Fibroblast of mammary gland (primary cell): Measurements from ENCODE around the gene ABLIM1.

Experiments used
- DNase-seq: peaks from one replicate; pipeline ENCODE4 v3.0.0-alpha.2; 2010; ENCODE audit warnings: low read depth
- H3K4me3 ChIP-seq: 2 replicates; pipeline ENCODE4 v1.5.1; 2011; ENCODE audit warnings: low read depth, mild to moderate bottlenecking, low read length, moderate library complexity; ENCODE audit not compliant: control insufficient read depth
- CTCF ChIP-seq: conservative IDR thresholded peaks from 2 replicates; pipeline ENCODE4 v1.5.1; 2011; ENCODE audit warnings: low read depth, low read length, inconsistent platforms; ENCODE audit not compliant: control insufficient read depth, insufficient read depth

The ABLIM1 gene

DNA sequence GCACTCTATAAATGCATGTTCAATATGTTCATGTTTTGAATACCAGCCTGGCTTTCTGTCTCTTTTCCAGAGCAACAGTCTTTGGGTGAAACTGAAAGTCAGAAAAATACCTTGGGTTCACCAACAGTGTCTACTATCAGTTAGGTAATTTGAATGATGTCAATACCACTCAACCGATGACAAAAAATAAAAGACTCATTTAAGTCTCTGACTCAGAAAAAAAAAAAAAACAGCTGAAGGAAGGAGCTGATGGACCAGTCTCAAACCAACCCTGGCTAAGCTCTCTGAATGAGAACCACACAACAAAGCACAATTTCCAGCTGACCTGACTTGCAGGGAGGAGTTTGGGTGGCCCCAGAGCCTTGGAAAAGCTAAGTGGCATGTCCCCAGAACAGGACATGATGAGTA lies 42.5 kb downstream of the ABLIM1 start:
- TF ChIP-seq CTCF: no peak
- no peak for DNase-seq
- H3K4me3 ChIP-seq: no peak overlapping the region

DNA sequence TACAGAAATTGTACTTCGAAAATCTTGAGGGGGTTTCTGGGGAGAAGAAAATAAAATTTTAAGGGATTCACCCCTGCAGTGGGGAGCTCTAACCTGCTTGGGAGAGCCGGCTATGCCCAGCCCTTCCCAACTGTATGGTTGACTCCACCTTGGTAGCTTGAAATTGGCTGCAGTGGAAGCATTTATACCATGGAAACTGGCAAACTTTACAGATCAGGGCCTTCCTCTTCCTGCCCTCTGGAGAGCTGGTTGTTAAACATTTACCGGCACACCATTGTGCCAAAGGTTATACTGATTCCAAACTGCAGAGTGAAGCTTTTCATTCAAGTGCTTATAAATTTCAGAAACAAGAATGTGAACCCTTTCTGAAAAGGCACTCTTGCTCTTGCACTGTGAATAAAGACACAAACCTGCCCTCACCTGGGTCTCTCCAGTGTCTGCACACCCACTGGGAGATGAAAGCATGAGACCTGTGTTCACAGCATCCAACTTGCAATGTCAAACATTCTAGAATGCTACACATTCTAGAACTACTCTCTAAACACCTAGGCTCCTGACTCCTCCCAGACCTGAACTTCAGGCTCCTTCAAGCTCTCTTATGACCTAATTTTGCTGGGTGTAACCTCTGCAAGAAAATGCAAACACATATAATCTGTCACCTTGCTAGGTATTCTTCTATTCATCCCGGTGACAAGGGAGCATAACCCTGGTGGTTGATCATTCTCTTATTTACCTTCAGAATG lies 44.7 kb downstream of the ABLIM1 start:
- no peak for DNase-seq
- TF ChIP-seq CTCF: no peak
- H3K4me3 ChIP-seq: no peak overlapping the region

GRCh38 chr10:114611617-114612016 lies 46.5 kb downstream of the ABLIM1 start:
- peak; percentile 42 for DNase-seq
- no peak overlapping the region for H3K4me3 ChIP-seq
- TF ChIP-seq CTCF: no peak

DNA sequence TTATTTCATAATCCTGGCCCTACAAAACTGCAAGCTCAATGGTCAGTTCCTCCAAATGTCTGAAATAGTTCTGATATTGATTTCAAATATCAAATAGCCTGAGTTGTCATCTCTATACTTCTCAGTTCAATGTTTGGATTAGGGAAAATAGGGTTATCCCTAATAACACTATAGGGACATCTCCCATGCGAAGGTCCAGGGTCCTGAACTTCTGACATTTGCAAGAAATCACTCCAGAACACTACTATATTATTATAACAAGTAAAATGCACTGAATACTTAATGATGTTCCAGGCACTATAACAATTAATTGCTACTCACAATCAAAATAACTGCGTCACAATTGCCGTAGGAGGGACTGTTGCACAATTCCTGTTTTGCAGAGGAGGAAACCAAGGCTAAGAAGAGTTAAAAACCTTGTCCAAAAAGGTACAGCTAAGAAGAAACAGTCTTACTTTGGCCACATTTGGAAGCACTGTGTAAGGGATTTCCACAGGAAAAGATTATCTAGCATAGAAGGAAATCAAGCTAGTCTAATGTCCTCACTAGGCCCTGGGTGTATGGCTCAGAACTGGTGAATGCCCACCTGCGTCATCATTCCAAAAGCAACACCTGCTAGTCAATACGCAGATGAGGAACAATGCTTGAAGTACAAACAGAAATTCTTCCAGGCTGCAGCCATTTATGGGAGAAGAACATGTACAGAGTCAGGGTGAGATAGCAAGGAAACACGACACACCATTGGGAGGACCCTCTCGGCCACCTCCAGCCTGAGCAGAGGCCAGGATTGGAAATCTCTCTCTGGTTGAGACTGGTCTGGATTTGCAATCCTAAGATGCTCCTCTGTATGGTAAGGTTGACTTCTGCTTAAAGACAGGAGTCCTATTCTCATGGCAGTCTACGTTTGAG lies 48.3 kb downstream of the ABLIM1 start:
- TF ChIP-seq CTCF: no peak
- no peak overlapping the region for H3K4me3 ChIP-seq
- DNase-seq: no peak

- no peak overlapping the region for H3K4me3 ChIP-seq
- peak; percentile 87 for DNase-seq
- TF ChIP-seq CTCF: no peak
Measured at GRCh38 chr10:114607358-114607998, 50.6 kb downstream of the ABLIM1 start.

- no peak for TF ChIP-seq CTCF
- H3K4me3 ChIP-seq: no peak overlapping the region
- peak; percentile 28 for DNase-seq
Measured at GRCh38 chr10:114605155-114605797, 52.8 kb downstream of the ABLIM1 start.
